RWPE2 (cell line): ENCODE results near the gene CCDC188.

Source experiments
- ATAC-seq: fragments of 200-7000 bp; cut with Tn5 transposase; 3 replicates; pipeline ENCODE4 v1.9.1; 2021; ENCODE audit warnings: low read depth
- DNase-seq: peaks from one replicate; pipeline ENCODE4 v3.0.0-alpha.2; 2020; ENCODE audit warnings: low spot score
- H3K27ac ChIP-seq: fragments of 450-650 bp; 2 replicates; pipeline ENCODE4 v1.5.1; 2017; ENCODE audit warnings: mild to moderate bottlenecking; ENCODE audit not compliant: poor library complexity, severe bottlenecking
- H3K27me3 ChIP-seq: fragments of 250-450 bp; sonication (Bioruptor Pico); 2 replicates; pipeline ENCODE4 v1.5.1; 2021; ENCODE audit warnings: mild to moderate bottlenecking, moderate library complexity; ENCODE audit not compliant: insufficient read depth, poor library complexity, severe bottlenecking
- H3K36me3 ChIP-seq: fragments of 250-450 bp; sonication (Bioruptor Pico); 2 replicates; pipeline ENCODE4 v1.5.1; 2020; ENCODE audit warnings: low read depth, mild to moderate bottlenecking, moderate library complexity
- H3K4me1 ChIP-seq: fragments of 250-450 bp; sonication (Bioruptor Pico); 2 replicates; pipeline ENCODE4 v1.5.1; 2021; ENCODE audit warnings: mild to moderate bottlenecking, moderate library complexity; ENCODE audit not compliant: insufficient read depth, poor library complexity, severe bottlenecking
- H3K4me3 ChIP-seq: fragments of 250-450 bp; sonication (Bioruptor Pico); 2 replicates; pipeline ENCODE4 v1.5.1; 2021; ENCODE audit warnings: mild to moderate bottlenecking, moderate library complexity; ENCODE audit not compliant: severe bottlenecking
- H3K9me3 ChIP-seq: fragments of 250-450 bp; sonication (Bioruptor Pico); 2 replicates; pipeline ENCODE4 v1.5.1; 2021; ENCODE audit warnings: mild to moderate bottlenecking, moderate library complexity; ENCODE audit not compliant: severe bottlenecking
- CTCF ChIP-seq: fragments of 450-650 bp; IDR thresholded peaks from one replicate; pipeline ENCODE4 v1.5.1; 2017; ENCODE audit warnings: mild to moderate bottlenecking, moderate library complexity; ENCODE audit not compliant: poor library complexity, severe bottlenecking

The CCDC188 gene

GRCh38 chr22:20159076-20159475 is 8.2 kb upstream of the CCDC188 start:
- no peak overlapping the region for H3K27ac ChIP-seq
- H3K4me1 ChIP-seq = no peaks in the 10 kb centered on the region
- H3K27me3 ChIP-seq = no peaks in the 10 kb centered on the region
- H3K4me3 ChIP-seq = no peak overlapping the region
- no peak for TF ChIP-seq CTCF
- DNase-seq (no peak), ATAC-seq (no peak)
- H3K36me3 ChIP-seq = no peaks in the 10 kb centered on the region
- H3K9me3 ChIP-seq = no peaks in the 10 kb centered on the region

- no peak for ATAC-seq
- H3K4me1 ChIP-seq = no peaks in the 10 kb centered on the region
- H3K9me3 ChIP-seq = no peaks in the 10 kb centered on the region
- no peak for DNase-seq
- H3K36me3 ChIP-seq = no peaks in the 10 kb centered on the region
- no peak for TF ChIP-seq CTCF
- no peak overlapping the region for H3K4me3 ChIP-seq
- H3K27ac ChIP-seq = no peak overlapping the region
- H3K27me3 ChIP-seq = no peaks in the 10 kb centered on the region
These were observed 7.7 kb upstream of the CCDC188 start for GRCh38 chr22:20158391-20159036.

- Histone ChIP-seq H3K4me3 (no peak overlapping the region), H3K9me3 (no peaks in the 10 kb centered on the region), H3K36me3 (no peaks in the 10 kb centered on the region), H3K27ac (no peak overlapping the region), H3K4me1 (no peaks in the 10 kb centered on the region), H3K27me3 (no peaks in the 10 kb centered on the region)
- TF ChIP-seq CTCF = no peak
- no peak; the same call in 2 of the 3 replicates for ATAC-seq
- DNase-seq = no peak
These were observed 6.8 kb upstream of the CCDC188 start for GRCh38 chr22:20157430-20158183.

GRCh38 chr22:20156611-20157429 is 6.0 kb upstream of the CCDC188 start:
- ATAC-seq = peak; percentile 84
- no peaks in the 10 kb centered on the region for H3K36me3 ChIP-seq

More at GRCh38 chr22:20156611-20157429, 6.0 kb upstream of the CCDC188 start:
- H3K9me3 ChIP-seq = no peaks in the 10 kb centered on the region
- DNase-seq = no peak
- H3K4me3 ChIP-seq = no peak overlapping the region
- H3K4me1 ChIP-seq = no peaks in the 10 kb centered on the region
- peak; percentile 91 for TF ChIP-seq CTCF
- no peaks in the 10 kb centered on the region for H3K27me3 ChIP-seq
- H3K27ac ChIP-seq = no peak overlapping the region
